GM19395 (cell line): Measurements from ENCODE around the gene BCR.

Source experiments
- ATAC-seq: cut with Tn5 transposase; IDR thresholded peaks from one replicate; pipeline ENCODE4 v1.9.1; 2021; ENCODE audit warnings: mild to moderate bottlenecking, moderate library complexity; ENCODE audit not compliant: unreplicated experiment

The BCR gene

DNA sequence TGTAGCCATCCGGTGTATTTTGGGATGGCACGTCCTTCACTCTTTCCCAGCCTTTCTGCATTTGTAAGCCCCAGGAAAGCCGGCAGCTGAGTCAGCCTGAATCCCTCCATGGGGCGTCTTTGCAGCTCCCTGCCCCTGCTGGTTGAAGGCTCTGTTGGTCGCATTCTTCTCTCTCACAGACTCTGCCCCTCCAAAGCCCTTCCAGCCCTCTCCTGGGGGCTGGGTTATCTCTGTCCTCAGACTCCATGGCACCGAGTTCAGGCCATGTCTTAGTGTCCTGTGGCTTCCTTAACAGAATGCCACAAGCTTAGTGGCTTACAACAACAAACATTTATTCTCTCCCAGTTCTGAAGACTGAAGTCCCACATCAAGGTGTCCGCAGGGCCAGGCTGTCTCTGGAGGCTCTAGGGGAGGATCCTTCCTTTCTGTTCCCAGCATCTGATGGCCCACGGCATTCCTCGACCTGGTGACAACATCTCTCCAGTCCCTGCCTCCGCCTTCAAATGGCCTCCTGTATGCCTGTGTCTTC, 62.2 kb downstream of the BCR start:
- ATAC-seq, result no peak

DNA sequence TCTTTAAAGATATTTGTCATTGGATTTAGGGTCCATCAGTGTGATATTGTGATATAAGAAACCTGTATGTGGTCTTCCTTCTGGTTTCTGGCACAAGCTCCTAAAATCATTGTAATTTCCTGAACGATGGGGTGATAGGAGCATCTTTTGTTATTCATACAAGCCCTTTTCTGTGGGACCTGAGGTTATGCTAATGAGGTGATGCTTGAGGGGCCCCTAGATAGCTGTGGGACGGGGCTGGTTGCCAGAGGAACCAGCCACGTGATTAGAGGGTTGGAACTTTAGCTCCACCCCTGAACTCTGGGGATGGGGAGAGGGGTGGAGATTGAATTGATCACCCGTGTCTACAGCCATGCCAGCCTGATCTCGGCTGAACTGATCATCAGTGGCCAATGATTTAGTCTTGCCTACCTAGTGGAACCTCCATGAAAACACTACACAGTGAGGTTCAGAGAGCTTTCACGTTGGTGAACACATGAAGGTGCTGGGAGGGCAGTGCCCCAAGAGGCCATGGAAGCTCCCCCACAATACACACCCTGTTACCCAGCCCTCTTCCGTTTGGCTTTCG, 62.8 kb downstream of the BCR start:
- no peak for ATAC-seq

DNA sequence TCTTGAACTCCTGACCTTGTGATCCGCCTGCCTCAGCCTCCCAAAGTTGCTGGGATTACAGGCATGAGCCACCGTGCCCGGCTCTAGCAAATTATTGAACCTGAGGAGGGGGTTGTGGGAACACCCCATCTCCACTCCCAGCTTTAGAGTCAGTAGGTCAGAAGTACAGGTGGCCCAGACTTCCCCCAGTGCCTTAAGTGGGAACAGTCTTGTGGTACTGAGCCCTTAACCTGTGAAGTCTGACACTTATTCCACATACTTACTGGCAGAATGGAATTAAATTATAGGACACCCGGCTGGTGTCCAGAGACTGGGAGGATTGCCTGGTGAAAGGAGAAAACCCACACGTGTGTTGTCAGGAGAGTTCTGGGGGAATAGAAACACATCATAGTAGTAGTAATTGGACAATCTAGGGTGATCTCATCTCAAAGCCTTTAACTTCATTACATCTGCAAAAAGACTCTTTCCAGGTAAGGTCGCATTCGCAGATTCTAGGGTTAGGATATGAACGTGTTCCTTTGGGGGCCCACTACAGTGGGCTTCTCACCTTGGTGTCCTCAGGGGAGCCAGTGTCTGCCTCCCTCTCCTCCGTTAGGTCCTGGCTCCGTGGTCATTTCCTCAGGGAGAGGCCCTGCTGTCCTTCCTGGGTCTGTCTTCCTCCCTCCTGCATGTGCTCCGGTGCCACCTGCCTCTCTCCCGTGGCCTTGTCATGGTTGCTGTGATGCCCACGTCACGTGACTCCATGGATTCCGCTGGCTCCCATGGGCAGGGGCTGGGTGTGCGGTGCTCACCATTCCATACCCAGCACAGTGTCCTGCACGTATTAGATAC, 63.8 kb downstream of the BCR start:
- ATAC-seq, result no peak

DNA sequence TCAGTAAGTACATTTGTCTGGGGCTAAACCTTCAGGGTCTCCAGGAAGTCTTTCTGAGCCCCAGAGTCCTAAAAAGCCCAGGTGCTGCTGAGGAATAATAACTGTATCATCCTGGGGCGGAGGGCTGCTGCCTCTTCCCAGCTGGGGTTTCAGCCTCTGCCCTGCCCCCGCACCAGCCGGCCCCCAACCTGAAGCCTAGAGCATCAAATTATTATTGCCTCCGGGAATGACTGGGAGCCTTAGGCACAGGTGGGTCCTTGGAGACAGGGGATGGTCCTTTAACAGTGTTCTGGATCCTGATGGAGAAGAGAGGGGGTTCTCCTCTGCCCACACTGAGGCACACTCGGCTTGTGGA, 64.4 kb downstream of the BCR start:
- no peak for ATAC-seq

DNA sequence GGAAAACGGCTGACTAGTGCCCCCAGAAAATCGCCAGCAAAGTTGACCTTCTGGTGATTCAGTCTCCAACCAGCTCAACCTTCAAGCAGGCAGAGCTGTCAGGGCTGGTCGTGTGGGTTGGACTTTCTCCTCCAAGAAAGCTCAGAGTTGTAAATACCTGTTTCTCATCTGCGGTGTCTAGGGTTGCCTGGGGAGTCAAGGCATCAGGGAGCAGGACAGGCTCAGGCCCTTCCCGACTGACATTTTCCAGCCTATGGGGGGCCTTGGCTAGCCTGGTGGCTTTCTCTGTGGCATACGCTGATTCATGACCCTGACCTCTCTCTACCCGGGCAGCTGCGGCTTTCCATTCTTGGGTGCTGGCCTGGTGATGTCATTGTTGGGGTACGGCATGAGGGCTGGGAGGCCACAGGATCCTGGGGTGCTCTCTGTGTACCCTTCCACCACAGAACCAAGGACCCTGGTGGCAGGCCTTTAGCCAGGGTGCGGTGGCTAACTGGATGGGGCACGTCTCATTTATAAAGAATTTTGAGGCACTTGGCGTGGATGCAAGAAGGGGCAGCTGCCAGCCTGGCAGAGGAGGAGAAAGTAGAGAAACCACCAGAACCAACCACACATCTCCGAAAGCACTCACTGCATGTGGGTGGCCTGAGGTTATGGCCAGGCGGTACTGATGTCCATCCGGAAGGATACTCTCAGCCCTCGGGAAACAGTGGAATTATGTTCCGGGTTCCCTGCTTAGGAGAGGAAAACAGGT, 64.9 kb downstream of the BCR start:
- ATAC-seq, result no peak

DNA sequence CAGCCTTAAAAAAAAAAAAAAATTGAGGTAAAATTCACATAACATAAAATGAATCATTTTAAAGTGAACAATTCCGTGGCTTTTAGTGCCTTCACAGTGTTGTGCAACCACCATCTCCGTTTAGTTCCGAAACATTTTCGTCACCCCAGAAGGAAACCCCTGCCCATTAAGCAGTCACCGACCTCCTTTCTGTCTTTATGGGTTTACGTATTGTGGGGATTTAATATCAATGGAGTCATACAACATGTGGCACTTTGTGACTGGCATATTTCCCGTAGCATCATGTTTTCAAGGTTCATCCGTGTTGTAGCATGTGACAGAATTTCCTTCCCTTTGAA, 65.5 kb downstream of the BCR start:
- no peak for ATAC-seq

DNA sequence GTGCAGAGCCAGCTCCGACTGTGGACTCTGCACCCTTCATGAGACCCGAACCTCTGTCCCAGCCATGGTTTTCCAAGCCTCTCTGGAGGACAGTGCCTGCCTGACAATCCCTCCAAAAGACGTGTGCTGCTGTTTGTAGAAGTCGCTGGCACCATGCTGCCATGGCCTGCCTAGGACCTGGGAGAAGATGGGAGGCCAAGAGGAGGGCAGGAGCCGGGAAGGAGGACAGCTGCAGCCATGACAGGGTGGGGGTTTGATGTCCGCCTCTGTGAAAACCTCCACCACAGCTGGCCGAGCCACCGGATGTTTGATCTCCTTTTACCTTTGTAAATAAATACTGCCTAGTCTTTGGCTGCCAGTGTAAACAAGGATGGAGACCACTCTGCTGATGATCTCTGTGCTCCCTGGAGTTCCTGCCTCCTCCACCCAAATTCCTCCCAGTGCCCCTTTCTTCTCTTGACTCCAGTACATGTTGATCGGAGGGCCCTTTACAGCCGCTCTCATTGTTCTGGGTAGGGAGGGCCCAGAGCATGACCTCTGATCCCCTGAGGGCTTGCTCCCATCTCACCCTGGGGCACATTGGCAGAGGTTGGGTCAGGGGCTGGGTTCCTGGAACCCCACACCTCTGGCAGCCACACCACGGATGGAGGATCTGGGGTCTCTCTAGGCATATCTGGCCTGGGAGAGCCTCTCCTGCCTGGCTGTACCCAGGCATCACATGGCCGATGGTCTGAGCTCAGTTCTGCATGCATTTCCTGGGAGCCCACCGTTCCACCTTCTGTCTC, 66.9 kb downstream of the BCR start:
- ATAC-seq, result no peak

DNA sequence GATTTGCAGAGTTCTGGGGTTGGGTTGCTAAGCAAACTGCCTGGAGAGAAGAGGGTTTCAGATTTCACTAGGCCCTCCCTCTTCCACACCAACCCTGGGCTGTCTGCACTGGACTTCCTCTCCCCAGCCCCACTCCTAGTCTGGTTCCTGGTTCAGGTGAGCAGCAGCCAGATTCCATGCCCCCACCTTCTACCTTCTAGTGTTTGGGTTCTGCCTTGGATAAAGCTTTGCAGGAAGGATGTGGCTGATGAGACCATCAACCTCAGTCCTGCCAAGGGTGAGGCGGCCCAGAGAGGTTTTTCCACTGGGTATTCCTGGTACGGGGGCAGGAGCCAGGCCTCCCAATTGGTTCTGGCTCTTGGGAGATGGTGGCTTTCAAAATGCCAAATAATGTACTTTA, 68.3 kb downstream of the BCR start:
- no peak for ATAC-seq

DNA sequence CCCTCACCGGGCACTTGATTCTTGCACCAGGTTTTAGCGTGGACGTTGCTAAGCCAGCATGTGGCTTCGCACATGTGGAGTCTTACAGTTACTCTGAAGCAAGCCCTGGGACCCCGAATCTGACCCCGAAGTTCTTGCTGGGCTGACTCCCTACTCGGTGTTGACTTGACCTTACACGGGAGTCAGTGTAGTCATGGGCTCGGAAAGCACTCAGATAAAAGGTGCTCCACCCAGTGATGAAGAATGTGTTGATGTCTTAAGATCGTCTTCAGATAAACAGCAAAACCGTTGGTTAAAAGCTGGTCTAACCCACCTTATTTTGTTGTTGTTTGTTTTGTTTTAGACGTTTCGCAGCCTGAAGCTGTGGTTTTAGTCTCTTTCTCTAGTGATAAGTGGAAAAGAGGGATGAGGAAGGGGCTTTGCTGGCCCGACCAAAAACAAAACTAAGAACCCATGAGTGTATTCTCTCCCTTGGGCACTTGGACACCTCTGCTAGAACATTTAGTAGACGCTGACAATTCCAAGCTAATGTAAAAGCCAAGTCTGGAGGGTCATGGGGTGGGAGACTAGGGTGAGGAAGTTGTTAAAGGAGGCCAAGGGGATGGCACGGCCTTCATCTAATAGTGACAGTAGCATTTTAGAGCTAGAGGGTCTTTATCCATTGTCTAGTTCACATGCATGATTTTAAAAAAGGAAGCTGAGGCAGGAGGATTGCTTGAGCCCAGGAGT, 69.9 kb downstream of the BCR start:
- ATAC-seq, result no peak

DNA sequence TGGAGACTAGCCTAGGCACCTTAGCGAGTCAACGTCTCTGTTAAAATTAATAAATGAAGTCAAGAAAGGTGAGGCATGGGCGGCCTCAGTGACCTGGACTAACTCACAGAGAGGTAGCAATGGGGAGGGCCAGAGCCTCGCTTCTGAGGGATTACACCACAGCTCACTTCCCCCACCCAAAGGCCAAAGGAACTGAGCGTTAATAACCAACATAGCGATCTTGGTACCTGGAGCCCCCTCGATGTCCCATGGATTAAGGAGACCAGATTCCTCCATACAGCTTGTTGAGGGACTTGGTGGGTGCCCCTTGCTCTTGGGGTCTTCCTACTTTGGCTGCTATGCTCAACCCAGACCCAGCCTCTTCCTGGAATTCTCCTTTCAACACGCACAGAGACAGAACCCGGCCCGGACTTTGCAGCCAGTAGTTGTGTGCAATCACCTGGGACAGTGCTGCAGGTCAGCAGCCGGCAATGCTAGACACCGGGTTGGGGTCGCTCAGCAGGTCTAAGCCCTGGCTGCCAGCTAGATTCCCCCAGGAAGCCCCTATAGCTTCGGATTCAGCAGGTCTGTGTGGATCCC, 70.6 kb downstream of the BCR start:
- ATAC-seq, result no peak

DNA sequence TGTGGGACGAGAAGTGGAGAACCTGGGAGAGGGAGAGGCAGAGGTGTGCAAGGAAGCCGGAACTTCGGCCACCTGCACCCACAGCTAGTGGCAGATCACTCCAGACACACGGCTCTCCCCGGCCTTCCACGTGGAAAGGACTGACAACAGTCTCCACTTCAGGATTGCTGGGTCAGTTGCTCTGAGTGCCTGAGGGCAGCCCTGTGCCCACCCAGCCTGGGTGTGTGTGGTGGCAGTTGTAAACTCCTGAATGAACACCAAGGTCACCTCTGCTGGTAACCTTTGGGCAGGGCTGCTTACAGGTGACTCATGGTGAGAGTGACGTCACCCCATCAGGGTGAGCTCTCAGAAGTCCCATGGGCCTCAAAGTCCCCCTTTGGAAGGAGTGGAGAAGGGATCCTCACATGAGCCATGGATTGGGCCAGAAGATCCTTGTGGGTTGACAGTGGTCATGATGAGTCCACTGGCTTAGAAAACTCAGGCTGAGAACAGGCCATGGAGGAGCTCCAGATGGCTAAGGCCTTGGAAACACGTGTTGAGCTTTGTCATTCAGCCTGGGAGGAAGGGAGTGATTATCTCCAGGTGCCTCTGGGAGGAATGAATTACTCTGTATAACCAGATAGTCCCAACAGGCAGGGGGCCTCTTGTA, 71.3 kb downstream of the BCR start:
- no peak for ATAC-seq

DNA sequence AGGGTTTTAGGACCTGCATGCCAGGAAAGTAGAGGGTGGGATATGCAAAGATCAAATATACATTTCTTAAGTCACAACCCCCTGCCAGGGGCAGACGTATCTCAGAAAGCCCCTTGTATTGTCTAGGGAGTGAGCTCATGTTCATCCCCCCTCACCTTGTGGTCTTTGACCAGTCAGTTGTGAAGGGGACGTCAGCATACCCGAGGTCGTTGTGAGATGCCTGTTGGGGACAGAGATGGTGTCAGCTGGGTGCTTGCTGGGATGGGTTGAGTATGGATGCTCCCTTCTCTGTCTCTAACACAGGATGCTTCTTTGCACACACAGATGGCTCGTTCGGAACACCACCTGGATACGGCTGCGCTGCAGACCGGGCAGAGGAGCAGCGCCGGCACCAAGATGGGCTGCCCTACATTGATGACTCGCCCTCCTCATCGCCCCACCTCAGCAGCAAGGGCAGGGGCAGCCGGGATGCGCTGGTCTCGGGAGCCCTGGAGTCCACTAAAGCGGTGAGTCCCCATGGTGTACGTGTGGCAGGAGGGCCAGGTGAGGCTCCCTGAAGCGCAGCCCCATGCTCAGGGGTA, 73.3 kb downstream of the BCR start:
- ATAC-seq, result no peak

DNA sequence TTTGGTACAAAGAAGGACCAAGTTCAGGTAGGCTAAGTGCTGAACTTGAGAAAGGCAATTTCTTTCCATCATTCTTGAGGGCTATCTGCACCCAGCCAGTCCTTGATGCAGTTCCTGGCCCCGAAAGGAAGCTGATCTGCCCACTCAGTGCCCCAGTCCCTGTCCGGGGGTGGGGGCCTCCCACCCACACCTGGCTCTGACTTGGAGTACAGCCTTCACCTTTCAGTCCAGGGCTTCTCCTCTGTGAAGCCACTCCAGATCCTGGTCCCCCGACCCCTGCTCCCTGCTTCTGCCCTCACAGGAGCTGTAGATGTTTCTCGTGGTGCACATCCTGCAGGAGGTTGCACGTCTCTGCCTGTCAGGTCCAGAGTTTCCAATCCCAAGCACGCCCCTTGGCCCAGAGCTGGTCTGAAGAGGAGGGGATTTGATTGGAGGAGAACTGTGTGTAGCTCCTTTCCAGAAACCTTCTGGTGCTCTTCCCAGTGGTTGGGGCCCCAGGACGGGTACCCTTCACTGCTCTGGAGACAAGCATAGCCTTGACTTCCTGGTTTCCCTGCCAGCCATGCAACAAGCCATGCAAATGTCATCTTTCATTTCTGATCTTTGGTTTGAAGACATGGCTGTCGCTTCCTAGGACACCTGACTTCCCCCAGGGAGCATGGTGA, 75.3 kb downstream of the BCR start:
- no peak for ATAC-seq

DNA sequence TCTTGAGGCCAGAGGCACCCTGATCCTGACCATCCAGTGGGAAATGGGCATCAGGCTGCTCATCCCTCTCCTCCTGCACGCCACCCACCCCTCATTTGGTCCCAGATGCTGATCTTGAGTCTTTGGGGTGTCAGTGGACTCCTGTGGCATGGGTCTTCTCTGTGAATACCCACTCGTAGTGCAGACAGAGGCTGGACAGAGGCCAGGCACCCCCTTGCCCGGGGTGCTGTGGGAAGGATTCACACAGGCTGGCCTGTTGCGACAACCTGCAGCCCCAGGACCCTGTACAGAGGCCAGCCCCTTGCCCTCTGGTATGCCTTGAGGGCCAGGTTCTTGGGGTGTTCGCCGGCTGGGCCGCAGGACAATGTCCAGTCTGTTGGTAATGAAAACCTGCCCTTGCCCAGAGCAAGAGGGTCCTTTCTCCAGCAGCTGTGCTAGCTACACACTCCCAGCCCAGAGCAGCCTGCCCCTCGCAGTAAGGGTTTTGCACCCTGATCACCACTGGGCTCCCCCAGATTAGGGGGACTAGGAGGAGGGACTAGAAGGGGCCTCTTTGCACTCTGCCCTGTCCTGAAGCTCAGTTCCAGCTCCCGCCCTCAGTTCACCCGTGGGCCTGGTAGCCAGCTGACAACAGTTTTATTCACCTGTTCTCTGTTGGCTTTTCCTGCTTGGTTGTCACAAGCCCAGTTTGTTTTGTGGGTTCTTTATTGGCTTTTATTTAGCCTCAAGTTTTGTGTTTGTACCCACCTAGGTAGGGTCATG, 76.0 kb downstream of the BCR start:
- ATAC-seq, result no peak

DNA sequence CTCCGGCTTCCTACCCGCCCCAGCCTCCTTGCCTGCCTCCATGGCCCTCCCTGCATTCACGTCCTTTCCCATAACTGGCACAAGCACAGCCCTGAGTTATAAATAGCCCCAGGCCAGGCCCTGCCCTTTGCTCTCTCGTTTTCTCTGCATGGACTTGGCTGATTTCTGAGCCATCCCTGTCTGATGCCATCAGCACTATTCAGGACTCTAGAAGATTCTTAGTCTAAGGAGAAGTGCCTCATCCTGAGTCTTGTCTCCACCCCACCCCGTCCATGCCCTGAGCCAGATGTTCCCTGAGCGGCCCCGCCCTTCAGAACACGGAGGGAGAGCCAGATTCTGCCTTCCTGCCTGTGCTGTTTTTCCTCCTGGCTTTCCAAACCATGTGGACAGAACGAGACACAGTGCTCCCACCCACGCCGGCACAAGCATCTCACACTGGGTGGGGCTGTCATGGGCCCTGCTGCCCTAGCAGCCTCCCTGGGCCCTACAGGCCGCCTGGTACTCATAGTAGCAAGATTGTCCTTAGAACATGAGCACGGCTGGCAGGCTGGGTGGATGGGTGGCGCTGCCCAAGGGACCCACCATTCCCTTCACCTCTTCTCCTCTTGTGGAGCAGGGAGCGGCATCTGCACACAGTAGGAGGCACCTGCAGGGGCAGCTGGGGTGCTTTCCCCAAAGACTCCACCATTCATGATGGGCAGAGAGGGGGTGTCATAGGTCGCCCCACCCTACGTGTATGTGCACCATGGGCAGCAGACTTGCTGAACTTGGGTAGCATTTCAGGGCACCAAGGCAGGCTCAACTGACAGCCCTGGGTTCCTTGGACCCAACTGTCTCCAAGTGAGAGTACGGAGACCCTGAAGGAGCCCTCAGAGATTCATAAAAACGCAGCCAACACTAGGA, 76.9 kb downstream of the BCR start:
- no peak for ATAC-seq

DNA sequence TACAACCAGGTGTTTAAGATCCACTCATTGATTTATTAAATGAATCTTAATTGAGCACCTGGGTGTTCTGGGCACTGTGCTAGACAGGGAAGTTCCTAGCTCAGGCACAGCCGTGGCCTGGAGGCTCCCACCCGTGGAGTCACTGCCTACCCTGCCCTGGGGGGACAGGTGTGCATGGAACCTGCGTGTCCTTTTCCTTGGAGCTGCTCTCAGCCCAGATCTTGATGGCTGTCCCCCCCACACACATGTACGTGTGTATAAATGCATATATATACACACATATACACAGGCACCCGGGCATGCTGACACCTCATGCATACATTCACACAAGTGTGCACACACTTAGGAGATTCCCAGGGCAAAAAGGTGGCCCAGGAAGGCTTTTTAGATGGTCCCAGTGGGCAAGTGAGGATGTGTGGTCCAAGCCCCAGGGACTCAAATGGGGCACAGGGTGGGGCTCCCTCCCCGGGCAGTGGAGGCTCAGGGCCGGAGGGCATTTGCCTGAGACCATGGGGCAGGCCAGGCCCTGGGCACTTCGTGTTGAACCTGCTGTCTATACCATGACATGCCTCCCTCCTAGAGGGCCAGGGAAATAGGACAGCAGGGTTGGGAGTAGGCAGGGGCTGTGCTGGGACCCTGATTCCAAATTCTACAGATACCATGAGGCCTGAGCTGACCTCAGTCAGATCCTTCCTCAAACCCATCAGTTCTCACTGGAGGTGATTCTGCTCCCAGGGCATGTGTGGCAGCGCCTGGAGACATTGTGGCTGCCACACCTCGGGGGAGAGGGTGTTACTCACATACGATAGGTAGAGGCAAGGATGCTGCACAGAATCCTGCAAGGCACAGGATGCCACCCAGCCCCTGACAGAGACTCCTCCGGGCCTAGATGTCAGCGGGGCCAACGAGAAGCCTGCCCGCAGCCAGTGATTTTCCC, 77.8 kb downstream of the BCR start:
- ATAC-seq, result no peak
